Brain microvascular endothelial cell (primary cell): Measurements from ENCODE around the gene BCL2L2.

Source experiments
- DNase-seq: peaks from one replicate; pipeline ENCODE4 v3.0.0-alpha.2; 2020
- H3K27ac ChIP-seq: fragments of 250-450 bp; sonication (Bioruptor Pico); 2 replicates; pipeline ENCODE4 v1.5.1; 2020; ENCODE audit warnings: mild to moderate bottlenecking, moderate library complexity
- H3K27me3 ChIP-seq: fragments of 250-450 bp; sonication (Bioruptor Pico); replicated peaks from 2 replicates; pipeline ENCODE4 v1.5.1; 2020; ENCODE audit warnings: mild to moderate bottlenecking
- H3K36me3 ChIP-seq: fragments of 250-450 bp; sonication (Bioruptor Pico); replicated peaks from 2 replicates; pipeline ENCODE4 v1.5.1; 2020; ENCODE audit warnings: mild to moderate bottlenecking
- H3K4me3 ChIP-seq: 2 replicates; pipeline ENCODE4 v1.5.1; 2011; ENCODE audit warnings: low read depth, mild to moderate bottlenecking, control low read depth, low read length, moderate library complexity
- in situ Hi-C: cut with HindIII; loops from 2 replicates; pipeline ENCODE4 v1.10.0; 2017; ENCODE audit warnings: low sequenced_read_pairs, low pct_ligation_motif_present
- TF ChIP-seq, protein P1 (sequence below): IDR thresholded peaks from 2 replicates; pipeline ENCODE4 v1.5.1; 2011; ENCODE audit warnings: low read depth, mild to moderate bottlenecking, moderate library complexity, low read length, control low read depth, inconsistent platforms; ENCODE audit errors: missing control alignments

The BCL2L2 gene

DNA sequence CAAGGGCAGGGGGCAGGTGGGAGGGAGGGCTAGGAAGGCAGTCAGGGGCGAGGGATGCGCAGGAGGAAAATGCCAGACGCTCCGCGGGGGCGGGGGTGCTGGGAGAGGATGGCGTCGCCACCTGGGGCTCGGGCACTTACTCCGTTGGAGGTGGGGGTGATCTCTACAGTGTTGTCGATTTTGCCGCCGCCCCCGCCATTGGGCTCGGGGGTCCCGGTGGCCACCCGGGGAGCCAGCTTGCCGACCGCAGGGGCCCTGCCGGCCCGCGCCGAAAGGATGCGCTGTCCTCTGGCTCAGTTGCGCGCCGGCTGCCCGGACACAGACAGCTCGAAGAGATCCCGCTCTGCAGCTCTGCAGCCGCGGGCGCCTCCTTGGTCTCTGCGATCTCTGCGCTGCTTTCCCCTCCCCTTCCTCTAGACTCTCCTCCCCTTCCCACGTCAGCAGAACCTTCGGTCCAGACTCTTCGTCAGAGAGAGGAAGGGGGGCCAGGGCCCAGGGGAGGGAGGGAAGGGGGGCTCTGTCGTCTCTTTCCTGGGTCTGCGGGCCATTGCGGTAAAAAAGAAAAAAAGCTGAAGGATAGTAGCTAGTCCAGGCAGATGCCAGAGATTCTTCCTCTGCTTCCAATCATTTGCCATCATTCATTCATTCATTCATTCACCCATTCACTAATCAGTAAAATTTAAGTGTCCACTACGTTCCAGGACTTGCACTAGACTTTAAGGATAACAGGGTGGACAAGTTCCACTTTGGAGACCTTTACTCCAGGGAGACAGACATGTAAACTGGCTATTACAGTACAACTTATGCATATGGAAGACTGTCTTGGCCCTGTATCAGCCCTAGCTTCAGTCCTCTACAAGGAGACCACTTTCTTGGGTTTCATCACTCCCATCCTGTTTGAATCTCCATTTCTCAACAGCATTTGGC, 46.1 kb downstream of the BCL2L2 start, which contains the start of gene SLC22A17:
TSS of gene SLC22A17 (minus strand) at position 382 of the 927 bp plus-strand sequence.
- Histone ChIP-seq H3K27me3 (no peaks in the 10 kb centered on the region), H3K36me3 (no peaks in the 10 kb centered on the region), H3K4me3 (peak within 1 kb of the TSS; percentile 72), H3K27ac (no peak within 1 kb of the TSS)
- in situ Hi-C loops = no loop called here
- DNase-seq = peak; percentile 85
- TF ChIP-seq, protein P1, sequence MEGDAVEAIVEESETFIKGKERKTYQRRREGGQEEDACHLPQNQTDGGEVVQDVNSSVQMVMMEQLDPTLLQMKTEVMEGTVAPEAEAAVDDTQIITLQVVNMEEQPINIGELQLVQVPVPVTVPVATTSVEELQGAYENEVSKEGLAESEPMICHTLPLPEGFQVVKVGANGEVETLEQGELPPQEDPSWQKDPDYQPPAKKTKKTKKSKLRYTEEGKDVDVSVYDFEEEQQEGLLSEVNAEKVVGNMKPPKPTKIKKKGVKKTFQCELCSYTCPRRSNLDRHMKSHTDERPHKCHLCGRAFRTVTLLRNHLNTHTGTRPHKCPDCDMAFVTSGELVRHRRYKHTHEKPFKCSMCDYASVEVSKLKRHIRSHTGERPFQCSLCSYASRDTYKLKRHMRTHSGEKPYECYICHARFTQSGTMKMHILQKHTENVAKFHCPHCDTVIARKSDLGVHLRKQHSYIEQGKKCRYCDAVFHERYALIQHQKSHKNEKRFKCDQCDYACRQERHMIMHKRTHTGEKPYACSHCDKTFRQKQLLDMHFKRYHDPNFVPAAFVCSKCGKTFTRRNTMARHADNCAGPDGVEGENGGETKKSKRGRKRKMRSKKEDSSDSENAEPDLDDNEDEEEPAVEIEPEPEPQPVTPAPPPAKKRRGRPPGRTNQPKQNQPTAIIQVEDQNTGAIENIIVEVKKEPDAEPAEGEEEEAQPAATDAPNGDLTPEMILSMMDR = peak; percentile 37

DNA sequence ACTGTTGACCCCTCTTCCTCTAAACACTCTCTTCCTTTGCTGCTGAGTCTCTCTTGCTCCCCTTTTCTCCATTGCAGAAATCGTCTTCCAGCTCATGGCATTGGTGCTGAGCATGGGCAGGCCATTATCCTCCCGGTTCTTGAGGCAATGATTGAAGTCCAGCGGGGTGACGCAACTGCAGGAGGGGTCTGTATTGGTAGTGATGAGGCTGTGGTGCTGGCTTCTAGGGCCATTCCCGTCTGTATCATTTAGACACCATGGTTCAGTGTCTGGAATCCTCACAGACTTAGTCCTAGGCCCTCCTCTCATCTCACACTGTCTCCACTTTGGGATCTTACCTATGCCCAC, 46.8 kb downstream of the BCL2L2 start:
- Histone ChIP-seq H3K27ac (no peak overlapping the region), H3K36me3 (no peaks in the 10 kb centered on the region), H3K4me3 (no peak overlapping the region), H3K27me3 (no peaks in the 10 kb centered on the region)
- in situ Hi-C loops = no loop called here
- no peak for DNase-seq
- TF ChIP-seq, protein P1 = no peak

DNA sequence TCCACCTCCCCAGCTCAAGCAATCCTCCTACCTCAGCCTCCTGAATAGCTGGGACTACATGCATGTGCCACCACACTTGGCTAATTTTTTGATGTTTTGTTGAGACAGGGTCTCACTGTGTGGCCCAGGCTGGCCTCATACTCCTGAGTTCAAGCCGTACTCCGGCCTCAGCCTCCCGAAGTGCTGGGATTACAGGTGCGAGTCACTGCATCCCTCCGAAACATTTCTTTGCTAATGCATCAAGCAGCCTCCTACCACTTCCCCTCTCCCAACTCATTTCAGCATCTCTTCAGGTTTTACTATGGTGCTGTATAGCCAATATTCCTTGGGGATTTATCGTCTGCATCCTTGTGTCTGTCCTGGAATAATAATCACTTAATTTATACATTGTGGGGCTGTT, 48.4 kb downstream of the BCL2L2 start:
- no peak for DNase-seq
- Histone ChIP-seq H3K4me3 (no peak overlapping the region), H3K27me3 (no peaks in the 10 kb centered on the region), H3K36me3 (no peaks in the 10 kb centered on the region), H3K27ac (no peak overlapping the region)
- in situ Hi-C loops = no loop called here
- TF ChIP-seq, protein P1 = no peak

- Histone ChIP-seq H3K36me3 (no peaks in the 10 kb centered on the region), H3K27me3 (no peaks in the 10 kb centered on the region)
These were observed 49.3 kb downstream of the BCL2L2 start for GRCh38 chr14:23355871-23356435.

GRCh38 chr14:23356662-23357061, 50.0 kb downstream of the BCL2L2 start:
- no peak overlapping the region for H3K4me3 ChIP-seq
- H3K36me3 ChIP-seq = no peaks in the 10 kb centered on the region
- in situ Hi-C loops = no loop called here
- DNase-seq = no peak
- no peaks in the 10 kb centered on the region for H3K27me3 ChIP-seq
- H3K27ac ChIP-seq = no peak overlapping the region
- TF ChIP-seq, protein P1 = no peak

More at GRCh38 chr14:23355871-23356435, 49.3 kb downstream of the BCL2L2 start:
- Histone ChIP-seq H3K27ac (no peak overlapping the region), H3K4me3 (no peak overlapping the region)
- in situ Hi-C loops = no loop called here
- DNase-seq = no peak
- TF ChIP-seq, protein P1 = no peak

DNA sequence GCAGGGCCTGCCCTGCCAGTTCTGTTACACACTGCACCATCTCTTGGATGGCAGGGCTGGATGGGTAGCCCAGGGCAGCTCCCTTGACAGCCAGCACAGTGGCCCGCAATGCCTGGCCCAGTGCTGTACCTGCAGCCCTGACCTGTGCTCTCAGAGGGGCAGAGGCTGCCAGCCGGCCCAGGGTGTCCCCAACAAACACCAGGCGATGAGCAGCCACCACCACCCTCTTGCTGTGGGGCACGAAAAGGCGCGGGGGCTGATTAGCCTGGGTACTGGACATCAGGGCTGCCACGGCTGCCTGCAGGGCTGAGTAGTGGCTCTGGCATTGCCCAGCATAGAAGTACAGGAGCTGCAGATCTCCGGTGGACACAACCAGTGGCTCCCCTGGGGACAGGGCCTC, 50.6 kb downstream of the BCL2L2 start:
- no peak overlapping the region for H3K4me3 ChIP-seq
- TF ChIP-seq, protein P1 = no peak
- H3K27ac ChIP-seq = no peak overlapping the region
- DNase-seq = no peak
- H3K36me3 ChIP-seq = no peaks in the 10 kb centered on the region
- in situ Hi-C loops = no loop called here
- H3K27me3 ChIP-seq = no peaks in the 10 kb centered on the region
